Measurements from ENCODE around the gene HK3.

Gene HK3

DNA sequence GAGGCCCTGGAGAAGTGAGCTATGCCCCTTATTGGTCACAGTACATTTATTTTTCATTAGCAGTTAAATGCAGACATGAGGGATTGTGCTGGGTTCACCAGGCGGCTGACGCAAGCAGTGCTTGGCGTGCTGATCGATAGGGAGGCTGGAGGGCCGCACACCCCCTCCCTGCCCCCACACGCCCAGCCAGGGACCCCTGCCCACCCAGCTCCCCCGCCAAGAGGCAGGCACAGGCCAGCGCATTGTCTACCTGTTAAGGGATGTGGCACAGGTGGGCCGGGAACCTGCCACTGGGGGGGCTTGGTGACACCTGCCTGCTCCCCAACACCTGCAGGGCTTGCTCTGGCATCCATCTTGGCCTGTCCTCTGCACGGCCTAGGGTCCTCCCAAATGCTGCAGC lies 39.2 kb downstream of the HK3 start:
- H3K4me2 ChIP-seq (ENCODE audit: low read depth, low read length) = no peak overlapping the region

GRCh38 chr5:176857894-176858273 lies 41.3 kb downstream of the HK3 start:
- peaks cover 89% of the 10 kb centered on the region for H3K27me3 ChIP-seq (replicated peaks; ENCODE audit: insufficient read depth, low read length)
- no peaks in the 10 kb centered on the region for H3K79me2 ChIP-seq (ENCODE audit: low read length)
- no peaks in the 10 kb centered on the region for H3K36me3 ChIP-seq (replicated peaks; ENCODE audit: insufficient read depth, low read length)
- TF ChIP-seq EZH2phosphoT487 (IDR thresholded peaks at IDR 0.05; ENCODE audit: low read length) = no peak
- no peak for TF ChIP-seq CTCF (IDR thresholded peaks at IDR 0.05; ENCODE audit: low read length)
- TF ChIP-seq EZH2 (optimal IDR thresholded peaks at IDR 0.05; ENCODE audit: low read depth, low read length) = no peak
- H3K9ac ChIP-seq (ENCODE audit: low read length) = no peak overlapping the region
- H3K9me3 ChIP-seq (replicated peaks; ENCODE audit: insufficient read depth, low read length) = no peaks in the 10 kb centered on the region
- DNase-seq = no peak
- no peak overlapping the region for H2AFZ ChIP-seq (ENCODE audit: low read length)
- H3K4me3 ChIP-seq (ENCODE audit: low read length) = no peak overlapping the region
- no peaks in the 10 kb centered on the region for H3K9me2 ChIP-seq (replicated peaks; ENCODE audit: insufficient read depth, low read length)
- no peaks in the 10 kb centered on the region for H3K4me1 ChIP-seq (ENCODE audit: low read length)
- H4K20me1 ChIP-seq (ENCODE audit: insufficient read depth, low read length) = no peaks in the 10 kb centered on the region
- H3F3A ChIP-seq (ENCODE audit: insufficient read depth, low read length) = no peaks in the 10 kb centered on the region
- H3K27ac ChIP-seq (ENCODE audit: low read length) = no peak overlapping the region
- no peak overlapping the region for H3K4me2 ChIP-seq (ENCODE audit: low read depth, low read length)

More for the DNA sequence above, 39.2 kb downstream of the HK3 start:
- Histone ChIP-seq H3K27me3 (replicated peaks; ENCODE audit: insufficient read depth, low read length) (peaks cover 87% of the 10 kb centered on the region), H3K9me2 (replicated peaks; ENCODE audit: insufficient read depth, low read length) (no peaks in the 10 kb centered on the region), H4K20me1 (ENCODE audit: insufficient read depth, low read length) (no peaks in the 10 kb centered on the region), H3F3A (ENCODE audit: insufficient read depth, low read length) (no peaks in the 10 kb centered on the region), H2AFZ (ENCODE audit: low read length) (no peak overlapping the region), H3K36me3 (replicated peaks; ENCODE audit: insufficient read depth, low read length) (no peaks in the 10 kb centered on the region), H3K4me3 (ENCODE audit: low read length) (no peak overlapping the region), H3K4me1 (ENCODE audit: low read length) (no peaks in the 10 kb centered on the region), H3K79me2 (ENCODE audit: low read length) (no peaks in the 10 kb centered on the region), H3K9ac (ENCODE audit: low read length) (no peak overlapping the region), H3K9me3 (replicated peaks; ENCODE audit: insufficient read depth, low read length) (no peaks in the 10 kb centered on the region), H3K27ac (ENCODE audit: low read length) (no peak overlapping the region)
- TF ChIP-seq EZH2 (optimal IDR thresholded peaks at IDR 0.05; ENCODE audit: low read depth, low read length) = no peak
- TF ChIP-seq CTCF (IDR thresholded peaks at IDR 0.05; ENCODE audit: low read length) = no peak
- TF ChIP-seq EZH2phosphoT487 (IDR thresholded peaks at IDR 0.05; ENCODE audit: low read length) = no peak
- DNase-seq = no peak

GRCh38 chr5:176857216-176857893 lies 41.8 kb downstream of the HK3 start:
- H3K27me3 ChIP-seq (replicated peaks; ENCODE audit: insufficient read depth, low read length) = peaks cover 89% of the 10 kb centered on the region
- H3K9me2 ChIP-seq (replicated peaks; ENCODE audit: insufficient read depth, low read length) = no peaks in the 10 kb centered on the region
- H2AFZ ChIP-seq (ENCODE audit: low read length) = no peak overlapping the region
- no peaks in the 10 kb centered on the region for H3K36me3 ChIP-seq (replicated peaks; ENCODE audit: insufficient read depth, low read length)
- no peaks in the 10 kb centered on the region for H3F3A ChIP-seq (ENCODE audit: insufficient read depth, low read length)
- no peaks in the 10 kb centered on the region for H3K4me1 ChIP-seq (ENCODE audit: low read length)
- no peak overlapping the region for H3K27ac ChIP-seq (ENCODE audit: low read length)
- H3K9me3 ChIP-seq (replicated peaks; ENCODE audit: insufficient read depth, low read length) = no peaks in the 10 kb centered on the region
- H3K79me2 ChIP-seq (ENCODE audit: low read length) = no peaks in the 10 kb centered on the region
- DNase-seq = no peak
- H3K4me3 ChIP-seq (ENCODE audit: low read length) = no peak overlapping the region
- TF ChIP-seq CTCF (IDR thresholded peaks at IDR 0.05; ENCODE audit: low read length) (no peak), EZH2 (optimal IDR thresholded peaks at IDR 0.05; ENCODE audit: low read depth, low read length) (no peak), EZH2phosphoT487 (IDR thresholded peaks at IDR 0.05; ENCODE audit: low read length) (no peak)
- no peaks in the 10 kb centered on the region for H4K20me1 ChIP-seq (ENCODE audit: insufficient read depth, low read length)
- H3K4me2 ChIP-seq (ENCODE audit: low read depth, low read length) = no peak overlapping the region
- no peak overlapping the region for H3K9ac ChIP-seq (ENCODE audit: low read length)

Data from MM.1S (cell line).